ENCODE results near the gene SLC7A10. TPM values are rescaled to one million over a fixed set of nuclear protein-coding genes. Genes with fewer than 3 reads are reported as not detected.

Gene SLC7A10
- polyA plus RNA-seq, 1 donor from 2014 or later = not detected

GRCh38 chr19:33171916-33172359 lies 53.7 kb downstream of the SLC7A10 start:
- Histone ChIP-seq H2AFZ (ENCODE audit: low read depth, low read length) (no peak overlapping the region), H3F3A (ENCODE audit: insufficient read depth, low read length, poor library complexity, severe bottlenecking) (no peaks in the 10 kb centered on the region), H3K27me3 (ENCODE audit: insufficient read depth, low read depth, low read length) (no peaks in the 10 kb centered on the region), H3K9ac (ENCODE audit: low read length) (no peak overlapping the region), H3K9me2 (ENCODE audit: insufficient read depth, low read length) (no peaks in the 10 kb centered on the region), H3K4me3 (ENCODE audit: low read length) (no peak overlapping the region), H3K4me2 (ENCODE audit: low read length) (no peak overlapping the region), H3K79me2 (replicated peaks; ENCODE audit: insufficient read depth, low read length) (no peaks in the 10 kb centered on the region), H3K27ac (ENCODE audit: low read length) (no peak overlapping the region), H3K36me3 (ENCODE audit: insufficient read depth, low read length) (no peaks in the 10 kb centered on the region), H4K20me1 (ENCODE audit: insufficient read depth) (no peaks in the 10 kb centered on the region), H3K9me3 (ENCODE audit: low read length) (peaks cover 5% of the 10 kb centered on the region)
- TF ChIP-seq EZH2 (IDR thresholded peaks at IDR 0.05; ENCODE audit: borderline replicate concordance, insufficient read depth, low read length, poor library complexity, severe bottlenecking) (no peak), EP300 (conservative IDR thresholded peaks at IDR 0.05; ENCODE audit: poor library complexity, severe bottlenecking) (no peak), SMC3 (conservative IDR thresholded peaks at IDR 0.05; ENCODE audit: poor library complexity) (no peak), POLR2AphosphoS5 (IDR thresholded peaks at IDR 0.05) (no peak), TAF1 (IDR thresholded peaks at IDR 0.05; ENCODE audit: low read depth) (no peak), REST (IDR thresholded peaks at IDR 0.05; ENCODE audit: borderline replicate concordance) (no peak), MXI1 (conservative IDR thresholded peaks at IDR 0.05; ENCODE audit: poor library complexity, severe bottlenecking) (no peak), RAD21 (conservative IDR thresholded peaks at IDR 0.05) (no peak)
- TF ChIP-seq, protein P1, sequence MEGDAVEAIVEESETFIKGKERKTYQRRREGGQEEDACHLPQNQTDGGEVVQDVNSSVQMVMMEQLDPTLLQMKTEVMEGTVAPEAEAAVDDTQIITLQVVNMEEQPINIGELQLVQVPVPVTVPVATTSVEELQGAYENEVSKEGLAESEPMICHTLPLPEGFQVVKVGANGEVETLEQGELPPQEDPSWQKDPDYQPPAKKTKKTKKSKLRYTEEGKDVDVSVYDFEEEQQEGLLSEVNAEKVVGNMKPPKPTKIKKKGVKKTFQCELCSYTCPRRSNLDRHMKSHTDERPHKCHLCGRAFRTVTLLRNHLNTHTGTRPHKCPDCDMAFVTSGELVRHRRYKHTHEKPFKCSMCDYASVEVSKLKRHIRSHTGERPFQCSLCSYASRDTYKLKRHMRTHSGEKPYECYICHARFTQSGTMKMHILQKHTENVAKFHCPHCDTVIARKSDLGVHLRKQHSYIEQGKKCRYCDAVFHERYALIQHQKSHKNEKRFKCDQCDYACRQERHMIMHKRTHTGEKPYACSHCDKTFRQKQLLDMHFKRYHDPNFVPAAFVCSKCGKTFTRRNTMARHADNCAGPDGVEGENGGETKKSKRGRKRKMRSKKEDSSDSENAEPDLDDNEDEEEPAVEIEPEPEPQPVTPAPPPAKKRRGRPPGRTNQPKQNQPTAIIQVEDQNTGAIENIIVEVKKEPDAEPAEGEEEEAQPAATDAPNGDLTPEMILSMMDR (IDR thresholded peaks at IDR 0.05; ENCODE audit: poor library complexity, severe bottlenecking) = no peak

GRCh38 chr19:33171222-33171795 lies 54.3 kb downstream of the SLC7A10 start:
- H3K27me3 ChIP-seq (ENCODE audit: insufficient read depth, low read depth, low read length) = no peaks in the 10 kb centered on the region
- H3F3A ChIP-seq (ENCODE audit: insufficient read depth, low read length, poor library complexity, severe bottlenecking) = no peaks in the 10 kb centered on the region
- no peaks in the 10 kb centered on the region for H3K79me2 ChIP-seq (replicated peaks; ENCODE audit: insufficient read depth, low read length)
- H3K36me3 ChIP-seq (ENCODE audit: insufficient read depth, low read length) = no peaks in the 10 kb centered on the region
- H2AFZ ChIP-seq (ENCODE audit: low read depth, low read length) = no peak overlapping the region
- H3K4me2 ChIP-seq (ENCODE audit: low read length) = no peak overlapping the region
- no peaks in the 10 kb centered on the region for H3K9me2 ChIP-seq (ENCODE audit: insufficient read depth, low read length)
- peaks cover 5% of the 10 kb centered on the region for H3K9me3 ChIP-seq (ENCODE audit: low read length)
- H3K4me3 ChIP-seq (ENCODE audit: low read length) = no peak overlapping the region
- no peak overlapping the region for H3K9ac ChIP-seq (ENCODE audit: low read length)
- H4K20me1 ChIP-seq (ENCODE audit: insufficient read depth) = no peaks in the 10 kb centered on the region
- TF ChIP-seq SMC3 (conservative IDR thresholded peaks at IDR 0.05; ENCODE audit: poor library complexity) = no peak
- no peak for TF ChIP-seq REST (IDR thresholded peaks at IDR 0.05; ENCODE audit: borderline replicate concordance)
- no peak for TF ChIP-seq MXI1 (conservative IDR thresholded peaks at IDR 0.05; ENCODE audit: poor library complexity, severe bottlenecking)
- TF ChIP-seq EP300 (conservative IDR thresholded peaks at IDR 0.05; ENCODE audit: poor library complexity, severe bottlenecking) = no peak
- no peak for TF ChIP-seq RAD21 (conservative IDR thresholded peaks at IDR 0.05)
- TF ChIP-seq, protein P1 (IDR thresholded peaks at IDR 0.05; ENCODE audit: poor library complexity, severe bottlenecking) = no peak
- TF ChIP-seq TAF1 (IDR thresholded peaks at IDR 0.05; ENCODE audit: low read depth) = no peak
- TF ChIP-seq POLR2AphosphoS5 (IDR thresholded peaks at IDR 0.05) = no peak
- no peak for TF ChIP-seq EZH2 (IDR thresholded peaks at IDR 0.05; ENCODE audit: borderline replicate concordance, insufficient read depth, low read length, poor library complexity, severe bottlenecking)
- H3K27ac ChIP-seq (ENCODE audit: low read length) = no peak overlapping the region

All from neural cell (in vitro differentiated cells).